GM23248 (cell line): ENCODE results near the gene PCBP1. TPM values are rescaled to one million over a fixed set of nuclear protein-coding genes. Genes with fewer than 3 reads are reported as not detected.
A peak's percentile ranks its signal among the peaks of the same experiment; 100 is the strongest.
"Not testable (repeated sequence)": the region's sequence is repeated elsewhere in the genome, so short reads cannot be mapped to it uniquely, and the experiment has no call there.

Source experiments
- DNase-seq: peaks from one replicate; pipeline ENCODE4 v3.0.0-alpha.2; 2015
- H2AFZ ChIP-seq: fragments of 200-600 bp; sonication (generic); 2 replicates; pipeline ENCODE4 v1.6.1; 2016; ENCODE audit warnings: antibody characterized with exemption
- H3F3A ChIP-seq: fragments of 200-600 bp; sonication (generic); 2 replicates; pipeline ENCODE4 v1.6.1; 2016; ENCODE audit warnings: mild to moderate bottlenecking, antibody characterized with exemption, mixed run types; ENCODE audit not compliant: insufficient read depth
- H3K27ac ChIP-seq: fragments of 200-600 bp; sonication (generic); 2 replicates; pipeline ENCODE4 v1.5.1; 2016; ENCODE audit warnings: mild to moderate bottlenecking
- H3K27me3 ChIP-seq: fragments of 200-600 bp; sonication (generic); replicated peaks from 2 replicates; pipeline ENCODE4 v1.6.1; 2016; ENCODE audit warnings: mild to moderate bottlenecking; ENCODE audit not compliant: insufficient read depth
- H3K36me3 ChIP-seq: fragments of 200-600 bp; sonication (generic); 2 replicates; pipeline ENCODE4 v1.6.1; 2016; ENCODE audit warnings: low read depth, mild to moderate bottlenecking
- H3K4me1 ChIP-seq: fragments of 200-600 bp; sonication (generic); 2 replicates; pipeline ENCODE4 v1.6.1; 2016; ENCODE audit warnings: mild to moderate bottlenecking; ENCODE audit not compliant: insufficient read depth
- H3K4me2 ChIP-seq: fragments of 200-600 bp; sonication (generic); one replicate; pipeline ENCODE4 v1.6.1; 2016; ENCODE audit warnings: mild to moderate bottlenecking; ENCODE audit not compliant: unreplicated experiment
- H3K4me3 ChIP-seq: fragments of 200-600 bp; sonication (generic); 2 replicates; pipeline ENCODE4 v1.5.1; 2016; ENCODE audit warnings: mild to moderate bottlenecking
- H3K79me2 ChIP-seq: fragments of 200-600 bp; sonication (generic); 2 replicates; pipeline ENCODE4 v1.6.1; 2016; ENCODE audit warnings: mild to moderate bottlenecking; ENCODE audit not compliant: insufficient read depth
- H3K9ac ChIP-seq: fragments of 200-600 bp; sonication (generic); 2 replicates; pipeline ENCODE4 v1.6.1; 2016; ENCODE audit warnings: mild to moderate bottlenecking
- H3K9me2 ChIP-seq: fragments of 200-600 bp; sonication (generic); 2 replicates; pipeline ENCODE4 v1.6.1; 2016; ENCODE audit warnings: mixed run types, mild to moderate bottlenecking, moderate library complexity; ENCODE audit not compliant: insufficient read depth
- H3K9me3 ChIP-seq: fragments of 200-600 bp; sonication (generic); one replicate; pipeline ENCODE4 v1.6.1; 2017; ENCODE audit warnings: low read depth
- H4K20me1 ChIP-seq: fragments of 200-600 bp; sonication (generic); 2 replicates; pipeline ENCODE4 v1.6.0; 2016; ENCODE audit not compliant: insufficient read depth
- EZH2 ChIP-seq: fragments of 200-600 bp; sonication (generic); IDR thresholded peaks from 2 replicates; pipeline ENCODE4 v1.6.1; 2018; ENCODE audit warnings: antibody characterized with exemption, mild to moderate bottlenecking; ENCODE audit not compliant: insufficient read depth, poor library complexity, severe bottlenecking
- EZH2phosphoT487 ChIP-seq: fragments of 200-600 bp; sonication (generic); IDR thresholded peaks from 2 replicates; pipeline ENCODE4 v1.6.1; 2018; ENCODE audit warnings: antibody characterized with exemption, moderate library complexity, mild to moderate bottlenecking, low read depth; ENCODE audit not compliant: insufficient read depth
- WGBS, 2 experiments: methylation state at CpG; one replicate each; pipeline ENCODE4 v1.1.6; 2015 to 2017; ENCODE audit warnings: low lambda C conversion rate in 2 of 2, low coverage in 1 of 2; ENCODE audit errors: missing lambda C conversion rate in 2 of 2; 5-methylcytosine and 5-hydroxymethylcytosine counted together
- in situ Hi-C: fragments of 300-500 bp; cut with MboI; formaldehyde crosslinking; loops from 2 replicates; pipeline ENCODE4 v1.15.0; 2020
- polyA plus RNA-seq: library from polyadenylated mRNA; unstranded; fragments of >200 nt; fragmentation: Nextera tagmentation; extraction: Ambion mirVana; gene quantifications from 2 replicates; pipeline ENCODE4 v1.2.1, GENCODE V29; 2016
- small RNA-seq: library from RNA; depleted of rRNA; stranded (forward); fragments of <200 nt; gene quantifications from one replicate; pipeline ENCODE3, GENCODE V24; 2014; ENCODE audit warnings: low read depth, low replicate concordance
- total RNA-seq: library from RNA; depleted of rRNA; stranded (reverse); fragments of >200 nt; shearing (Covaris generic); gene quantifications from 2 replicates; pipeline ENCODE4 v1.2.3, GENCODE V29; 2014; rRNA removed

The PCBP1 gene
- total and polyA plus RNA-seq, 2 experiments from 2014 or later: 29.8 to 167 TPM

- no peak for TF ChIP-seq EZH2phosphoT487
- no peak for TF ChIP-seq EZH2
- peaks cover 39% of the 10 kb centered on the region for H3F3A ChIP-seq
- peak overlapping the region; percentile 92 for H3K27ac ChIP-seq
- peak overlapping the region; percentile 79 for H3K4me2 ChIP-seq
- H3K9ac ChIP-seq: peak overlapping the region; percentile 84
- no peaks in the 10 kb centered on the region for H4K20me1 ChIP-seq
- H2AFZ ChIP-seq: peak overlapping the region; percentile 92
- H3K27me3 ChIP-seq: no peaks in the 10 kb centered on the region
- 2% methylated on average over 8 of the region's 8 CpGs for WGBS, 2 experiments
- peak overlapping the region; percentile 61 for H3K4me3 ChIP-seq
- H3K36me3 ChIP-seq: no peaks in the 10 kb centered on the region
- peak; percentile 82 for DNase-seq
- in situ Hi-C loops: no loop called here
- H3K9me3 ChIP-seq: no peaks in the 10 kb centered on the region
- H3K79me2 ChIP-seq: no peaks in the 10 kb centered on the region
- peaks cover 32% of the 10 kb centered on the region for H3K4me1 ChIP-seq
- H3K9me2 ChIP-seq: no peaks in the 10 kb centered on the region
Measured at GRCh38 chr2:70132244-70133126, 45.2 kb downstream of the PCBP1 start.

DNA sequence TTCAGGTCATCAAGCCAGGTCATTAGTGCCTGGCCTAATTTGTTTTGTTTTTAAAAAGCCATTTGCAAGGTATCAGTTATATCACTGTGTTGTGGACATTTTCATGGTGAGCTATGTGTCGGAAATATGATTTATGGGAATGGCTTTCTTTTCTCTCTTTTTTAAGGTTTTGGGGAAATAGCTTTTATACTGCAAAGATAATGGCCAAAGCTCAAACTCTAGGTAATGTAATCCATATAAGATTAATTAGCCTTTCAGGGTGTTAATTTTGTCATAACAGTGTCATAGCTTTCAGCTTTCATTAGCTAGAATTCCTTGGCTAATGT is 45.8 kb downstream of the PCBP1 start:
- Histone ChIP-seq H3K9me3 (no peaks in the 10 kb centered on the region), H4K20me1 (no peaks in the 10 kb centered on the region), H3K27ac (peak overlapping the region; percentile 92), H2AFZ (peak overlapping the region; percentile 92), H3F3A (peaks cover 45% of the 10 kb centered on the region), H3K36me3 (no peaks in the 10 kb centered on the region), H3K4me2 (peak overlapping the region; percentile 79), H3K9me2 (no peaks in the 10 kb centered on the region), H3K9ac (peak overlapping the region; percentile 84), H3K4me1 (peaks cover 32% of the 10 kb centered on the region), H3K79me2 (no peaks in the 10 kb centered on the region), H3K27me3 (no peaks in the 10 kb centered on the region), H3K4me3 (peak overlapping the region; percentile 61)
- in situ Hi-C loops: no loop called here
- DNase-seq: no peak
- WGBS, 2 experiments: 56 to 64% methylated on average over 1 of the region's 1 CpG
- TF ChIP-seq EZH2: no peak
- no peak for TF ChIP-seq EZH2phosphoT487

DNA sequence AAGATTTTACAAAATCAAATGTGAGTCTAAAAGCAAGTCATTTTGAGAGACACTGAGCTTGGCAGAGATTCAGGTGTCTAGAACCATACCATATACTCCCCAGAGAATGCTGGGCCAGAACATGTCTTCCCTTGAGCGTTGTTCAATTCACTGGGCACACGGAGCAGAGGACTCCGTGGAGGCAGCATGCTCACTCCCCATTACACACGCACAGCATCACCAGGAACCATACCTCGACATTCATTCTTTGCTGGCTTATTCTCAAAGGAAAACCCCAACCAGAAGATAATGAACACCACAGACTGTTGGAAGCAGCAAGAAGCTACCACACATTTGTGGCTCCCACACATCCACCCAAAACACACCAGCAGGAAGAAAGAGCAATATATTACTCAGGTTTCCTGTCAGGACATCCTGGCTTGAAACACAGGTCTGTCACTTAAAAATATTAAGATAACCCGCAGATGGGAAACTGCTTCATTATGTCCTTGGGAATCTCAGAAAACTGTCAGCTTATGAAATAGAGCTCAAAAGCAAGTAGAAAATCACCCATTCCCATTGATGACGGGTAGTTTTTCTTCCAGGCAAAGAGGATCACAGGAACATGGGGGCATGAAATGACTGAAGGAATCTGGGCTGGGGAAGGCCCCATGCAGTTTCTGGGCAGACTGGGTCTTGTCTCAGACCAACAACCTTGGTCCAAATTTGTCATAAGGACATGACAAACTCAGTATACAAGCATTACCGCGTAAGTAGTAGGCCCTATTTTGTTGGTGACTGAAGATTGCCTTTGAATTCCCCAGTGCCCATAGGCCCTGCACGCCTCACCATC is 46.4 kb downstream of the PCBP1 start:
- TF ChIP-seq EZH2: no peak
- TF ChIP-seq EZH2phosphoT487: no peak
- 84 to 86% methylated on average over 10 of the region's 10 CpGs for WGBS, 2 experiments
- no peaks in the 10 kb centered on the region for H3K79me2 ChIP-seq
- no peaks in the 10 kb centered on the region for H3K9me2 ChIP-seq
- in situ Hi-C loops: no loop called here
- no peak overlapping the region for H3K4me2 ChIP-seq
- no peaks in the 10 kb centered on the region for H3K9me3 ChIP-seq
- H3K27me3 ChIP-seq: no peaks in the 10 kb centered on the region
- H3K4me1 ChIP-seq: peaks cover 32% of the 10 kb centered on the region
- peak overlapping the region; percentile 92; the same call in 1 of the 2 replicates for H3K27ac ChIP-seq
- H3K36me3 ChIP-seq: no peaks in the 10 kb centered on the region
- DNase-seq: no peak
- no peaks in the 10 kb centered on the region for H4K20me1 ChIP-seq
- H3K9ac ChIP-seq: peak overlapping the region; percentile 84
- H3K4me3 ChIP-seq: no peak overlapping the region
- H2AFZ ChIP-seq: peak overlapping the region; percentile 92
- peaks cover 46% of the 10 kb centered on the region for H3F3A ChIP-seq

DNA sequence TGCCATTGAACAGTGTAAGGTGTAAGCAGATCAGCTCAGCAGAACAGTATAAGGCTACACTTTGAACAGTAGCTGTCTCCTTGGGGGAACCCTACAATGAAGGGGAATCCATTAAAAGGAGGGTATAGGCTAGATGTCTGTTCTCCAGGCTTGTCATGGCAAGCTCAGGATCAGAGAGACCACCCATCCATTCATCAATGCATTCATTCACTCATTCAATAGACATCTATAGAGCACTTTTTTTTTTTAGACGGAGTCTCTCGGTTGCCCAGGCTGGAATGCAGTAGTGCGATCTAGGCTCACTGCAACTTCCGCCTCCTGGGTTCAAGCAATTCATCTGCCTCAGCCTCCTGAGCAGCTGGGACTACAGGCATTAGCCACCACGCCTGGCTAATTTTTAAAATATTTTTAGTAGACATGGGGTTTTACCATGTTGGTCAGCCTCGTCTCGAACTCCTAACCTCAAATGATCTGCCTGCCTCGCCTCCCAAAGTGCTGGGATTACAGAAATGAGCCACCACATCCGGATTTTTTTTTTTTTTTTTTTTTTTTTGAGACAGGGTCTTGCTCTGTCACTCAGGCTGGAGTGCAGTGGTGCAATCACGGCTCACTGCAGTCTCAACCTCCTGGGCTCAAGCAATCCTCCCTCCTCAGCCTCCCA is 47.2 kb downstream of the PCBP1 start:
- WGBS, 2 experiments: 92 to 93% methylated on average over 10 of the region's 10 CpGs
- H4K20me1 ChIP-seq, H3K9ac ChIP-seq, H3K4me2 ChIP-seq, in situ Hi-C loops, H3K27ac ChIP-seq, H3K79me2 ChIP-seq, DNase-seq, H3K4me3 ChIP-seq, H3K27me3 ChIP-seq, H3K9me2 ChIP-seq, H2AFZ ChIP-seq, H3K9me3 ChIP-seq, H3K36me3 ChIP-seq: not testable (repeated sequence)
- Histone ChIP-seq H3F3A (peaks cover 46% of the 10 kb centered on the region), H3K4me1 (peaks cover 32% of the 10 kb centered on the region)

Small RNAs within 50 kb of the gene (small RNA-seq; reads per million reads assigned to genes)
- gene RN7SL470P: not detected

Other genes starting within 250 kb of the PCBP1 start
- gene SNRNP27, start 193.5 kb upstream of the PCBP1 start, total RNA-seq: 46.8 and 69.3 TPM in 2 replicates
- gene SNRNP27, start 193.5 kb upstream of the PCBP1 start, polyA plus RNA-seq: 84.4 and 85.9 TPM in 2 replicates
- 4.4 and 5.3 TPM in 2 replicates for gene MXD1, start 172.4 kb upstream of the PCBP1 start, total RNA-seq
- 6.3 and 7.6 TPM in 2 replicates for gene MXD1, start 172.4 kb upstream of the PCBP1 start, polyA plus RNA-seq
- under 0.01 and 0.86 TPM in 2 replicates for gene ASPRV1, start 125.8 kb upstream of the PCBP1 start, total RNA-seq
- 0.19 and 0.24 TPM in 2 replicates for gene ASPRV1, start 125.8 kb upstream of the PCBP1 start, polyA plus RNA-seq
- gene C2orf42, start 103.5 kb downstream of the PCBP1 start, total RNA-seq: 23.2 and 25.5 TPM in 2 replicates
- 15.5 and 15.7 TPM in 2 replicates for gene C2orf42, start 103.5 kb downstream of the PCBP1 start, polyA plus RNA-seq
- gene TIA1, start 161.2 kb downstream of the PCBP1 start, total RNA-seq: 36.8 and 42.8 TPM in 2 replicates
- 30.7 and 36.8 TPM in 2 replicates for gene TIA1, start 161.2 kb downstream of the PCBP1 start, polyA plus RNA-seq
- gene PCYOX1, start 170.7 kb downstream of the PCBP1 start, total RNA-seq: 74.4 and 76.1 TPM in 2 replicates
- 81.9 and 87.8 TPM in 2 replicates for gene PCYOX1, start 170.7 kb downstream of the PCBP1 start, polyA plus RNA-seq
- gene SNRPG, start 206.3 kb downstream of the PCBP1 start, total RNA-seq: 108 and 144 TPM in 2 replicates
- gene SNRPG, start 206.3 kb downstream of the PCBP1 start, polyA plus RNA-seq: 327 and 337 TPM in 2 replicates
- 40.3 and 44.2 TPM in 2 replicates for gene FAM136A, start 214.6 kb downstream of the PCBP1 start, total RNA-seq
- gene FAM136A, start 214.6 kb downstream of the PCBP1 start, polyA plus RNA-seq: 53.4 and 57.4 TPM in 2 replicates